Measurements from ENCODE around the gene KRTAP11-1.

The KRTAP11-1 gene

GRCh38 chr21:30881480-30881879 is at the start of gene KRTAP11-1:
Gene KRTAP11-1, minus strand, starts transcription at chr21:30881580. Its CDS starts 56 bp downstream, at chr21:30881524.
- no peak within 1 kb of the TSS for H2AFZ ChIP-seq (ENCODE audit: low read length, unreplicated experiment)
- H3K4me3 ChIP-seq (ENCODE audit: low read depth, low read length): no peak within 1 kb of the TSS
- H3K79me2 ChIP-seq (ENCODE audit: control insufficient read depth, insufficient read depth, low read length, unreplicated experiment): no peaks in the 10 kb centered on the region
- no peaks in the 10 kb centered on the region for H3K27me3 ChIP-seq (ENCODE audit: insufficient read depth, low read length)
- H3K36me3 ChIP-seq (ENCODE audit: insufficient read depth, low read length): no peaks in the 10 kb centered on the region
- no peaks in the 10 kb centered on the region for H3K4me1 ChIP-seq (ENCODE audit: control insufficient read depth, insufficient read depth, low read length, unreplicated experiment)
- no peak within 1 kb of the TSS for H3K27ac ChIP-seq (ENCODE audit: low read depth, low read length)

- no peaks in the 10 kb centered on the region for H3K79me2 ChIP-seq (ENCODE audit: control insufficient read depth, insufficient read depth, low read length, unreplicated experiment)
- no peak overlapping the region for H2AFZ ChIP-seq (ENCODE audit: low read length, unreplicated experiment)
- no peaks in the 10 kb centered on the region for H3K36me3 ChIP-seq (ENCODE audit: insufficient read depth, low read length)
- no peaks in the 10 kb centered on the region for H3K27me3 ChIP-seq (ENCODE audit: insufficient read depth, low read length)
- H3K4me1 ChIP-seq (ENCODE audit: control insufficient read depth, insufficient read depth, low read length, unreplicated experiment): no peaks in the 10 kb centered on the region
- no peak overlapping the region for H3K4me3 ChIP-seq (ENCODE audit: low read depth, low read length)
- no peak overlapping the region for H3K27ac ChIP-seq (ENCODE audit: low read depth, low read length)
Observed at GRCh38 chr21:30924146-30924700, 42.8 kb upstream of the KRTAP11-1 start.

- Histone ChIP-seq H3K27me3 (ENCODE audit: insufficient read depth, low read length) (no peaks in the 10 kb centered on the region), H3K36me3 (ENCODE audit: insufficient read depth, low read length) (no peaks in the 10 kb centered on the region), H3K4me1 (ENCODE audit: control insufficient read depth, insufficient read depth, low read length, unreplicated experiment) (no peaks in the 10 kb centered on the region), H3K79me2 (ENCODE audit: control insufficient read depth, insufficient read depth, low read length, unreplicated experiment) (no peaks in the 10 kb centered on the region), H2AFZ (ENCODE audit: low read length, unreplicated experiment) (no peak overlapping the region), H3K4me3 (ENCODE audit: low read depth, low read length) (no peak overlapping the region), H3K27ac (ENCODE audit: low read depth, low read length) (no peak overlapping the region)
Observed at GRCh38 chr21:30921129-30921528, 39.7 kb upstream of the KRTAP11-1 start.

GRCh38 chr21:30917557-30917956 is 36.2 kb upstream of the KRTAP11-1 start:
- H3K79me2 ChIP-seq (ENCODE audit: control insufficient read depth, insufficient read depth, low read length, unreplicated experiment): no peaks in the 10 kb centered on the region
- no peaks in the 10 kb centered on the region for H3K27me3 ChIP-seq (ENCODE audit: insufficient read depth, low read length)

GRCh38 chr21:30900881-30901280 is 19.5 kb upstream of the KRTAP11-1 start:
- Histone ChIP-seq H3K27ac (ENCODE audit: low read depth, low read length) (no peak overlapping the region), H2AFZ (ENCODE audit: low read length, unreplicated experiment) (no peak overlapping the region), H3K36me3 (ENCODE audit: insufficient read depth, low read length) (no peaks in the 10 kb centered on the region), H3K4me3 (ENCODE audit: low read depth, low read length) (no peak overlapping the region), H3K27me3 (ENCODE audit: insufficient read depth, low read length) (no peaks in the 10 kb centered on the region), H3K79me2 (ENCODE audit: control insufficient read depth, insufficient read depth, low read length, unreplicated experiment) (no peaks in the 10 kb centered on the region), H3K4me1 (ENCODE audit: control insufficient read depth, insufficient read depth, low read length, unreplicated experiment) (no peaks in the 10 kb centered on the region)

More at GRCh38 chr21:30917557-30917956, 36.2 kb upstream of the KRTAP11-1 start:
- H3K36me3 ChIP-seq (ENCODE audit: insufficient read depth, low read length): no peaks in the 10 kb centered on the region
- H3K4me1 ChIP-seq (ENCODE audit: control insufficient read depth, insufficient read depth, low read length, unreplicated experiment): no peaks in the 10 kb centered on the region
- no peak overlapping the region for H2AFZ ChIP-seq (ENCODE audit: low read length, unreplicated experiment)
- H3K27ac ChIP-seq (ENCODE audit: low read depth, low read length): no peak overlapping the region
- H3K4me3 ChIP-seq (ENCODE audit: low read depth, low read length): no peak overlapping the region

GRCh38 chr21:30882866-30883597 is 1.7 kb upstream of the KRTAP11-1 start:
- H3K4me1 ChIP-seq (ENCODE audit: control insufficient read depth, insufficient read depth, low read length, unreplicated experiment): no peaks in the 10 kb centered on the region
- H3K27me3 ChIP-seq (ENCODE audit: insufficient read depth, low read length): no peaks in the 10 kb centered on the region
- H3K79me2 ChIP-seq (ENCODE audit: control insufficient read depth, insufficient read depth, low read length, unreplicated experiment): no peaks in the 10 kb centered on the region
- H3K36me3 ChIP-seq (ENCODE audit: insufficient read depth, low read length): no peaks in the 10 kb centered on the region
- no peak overlapping the region for H2AFZ ChIP-seq (ENCODE audit: low read length, unreplicated experiment)
- no peak overlapping the region for H3K4me3 ChIP-seq (ENCODE audit: low read depth, low read length)
- no peak overlapping the region for H3K27ac ChIP-seq (ENCODE audit: low read depth, low read length)

- Histone ChIP-seq H2AFZ (ENCODE audit: low read length, unreplicated experiment) (no peak overlapping the region), H3K4me1 (ENCODE audit: control insufficient read depth, insufficient read depth, low read length, unreplicated experiment) (no peaks in the 10 kb centered on the region), H3K27ac (ENCODE audit: low read depth, low read length) (no peak overlapping the region), H3K27me3 (ENCODE audit: insufficient read depth, low read length) (no peaks in the 10 kb centered on the region), H3K79me2 (ENCODE audit: control insufficient read depth, insufficient read depth, low read length, unreplicated experiment) (no peaks in the 10 kb centered on the region), H3K36me3 (ENCODE audit: insufficient read depth, low read length) (no peaks in the 10 kb centered on the region), H3K4me3 (ENCODE audit: low read depth, low read length) (no peak overlapping the region)
Observed at GRCh38 chr21:30880914-30881313, 466 bp downstream of the KRTAP11-1 start.

GRCh38 chr21:30874526-30874925 is 6.9 kb downstream of the KRTAP11-1 start:
- H3K36me3 ChIP-seq (ENCODE audit: insufficient read depth, low read length): no peaks in the 10 kb centered on the region
- H3K4me1 ChIP-seq (ENCODE audit: control insufficient read depth, insufficient read depth, low read length, unreplicated experiment): no peaks in the 10 kb centered on the region
- no peaks in the 10 kb centered on the region for H3K27me3 ChIP-seq (ENCODE audit: insufficient read depth, low read length)

GRCh38 chr21:30847627-30848500 is 33.5 kb downstream of the KRTAP11-1 start:
- Histone ChIP-seq H3K27ac (ENCODE audit: low read depth, low read length) (no peak overlapping the region), H3K4me1 (ENCODE audit: control insufficient read depth, insufficient read depth, low read length, unreplicated experiment) (no peaks in the 10 kb centered on the region), H3K27me3 (ENCODE audit: insufficient read depth, low read length) (no peaks in the 10 kb centered on the region), H3K79me2 (ENCODE audit: control insufficient read depth, insufficient read depth, low read length, unreplicated experiment) (no peaks in the 10 kb centered on the region), H3K4me3 (ENCODE audit: low read depth, low read length) (no peak overlapping the region), H3K36me3 (ENCODE audit: insufficient read depth, low read length) (no peaks in the 10 kb centered on the region), H2AFZ (ENCODE audit: low read length, unreplicated experiment) (no peak overlapping the region)

More at GRCh38 chr21:30874526-30874925, 6.9 kb downstream of the KRTAP11-1 start:
- H3K79me2 ChIP-seq (ENCODE audit: control insufficient read depth, insufficient read depth, low read length, unreplicated experiment): no peaks in the 10 kb centered on the region
- no peak overlapping the region for H2AFZ ChIP-seq (ENCODE audit: low read length, unreplicated experiment)
- no peak overlapping the region for H3K27ac ChIP-seq (ENCODE audit: low read depth, low read length)
- no peak overlapping the region for H3K4me3 ChIP-seq (ENCODE audit: low read depth, low read length)

- no peaks in the 10 kb centered on the region for H3K27me3 ChIP-seq (ENCODE audit: insufficient read depth, low read length)
- no peaks in the 10 kb centered on the region for H3K79me2 ChIP-seq (ENCODE audit: control insufficient read depth, insufficient read depth, low read length, unreplicated experiment)
- H3K27ac ChIP-seq (ENCODE audit: low read depth, low read length): no peak overlapping the region
- no peak overlapping the region for H2AFZ ChIP-seq (ENCODE audit: low read length, unreplicated experiment)
- no peaks in the 10 kb centered on the region for H3K36me3 ChIP-seq (ENCODE audit: insufficient read depth, low read length)
- H3K4me1 ChIP-seq (ENCODE audit: control insufficient read depth, insufficient read depth, low read length, unreplicated experiment): no peaks in the 10 kb centered on the region
- H3K4me3 ChIP-seq (ENCODE audit: low read depth, low read length): no peak overlapping the region
Observed at GRCh38 chr21:30842990-30843389, 38.4 kb downstream of the KRTAP11-1 start.
